ENCODE data around the gene NOPCHAP1.

- TF ChIP-seq CTCF (conservative IDR thresholded peaks at IDR 0.05; ENCODE audit: low read depth, low read length) = no peak
- no peak for TF ChIP-seq MAFK (IDR thresholded peaks at IDR 0.05; ENCODE audit: low read depth, low read length)
- TF ChIP-seq BHLHE40 (IDR thresholded peaks at IDR 0.05; ENCODE audit: low read depth, low read length) = no peak
- no peak for TF ChIP-seq POLR2A (IDR thresholded peaks at IDR 0.05; ENCODE audit: low read depth, low read length)
- TF ChIP-seq SMC3 (IDR thresholded peaks at IDR 0.05; ENCODE audit: low read depth, low read length) = no peak
- no peak for TF ChIP-seq CEBPB (IDR thresholded peaks at IDR 0.05; ENCODE audit: low read depth, low read length)
- TF ChIP-seq MXI1 (IDR thresholded peaks at IDR 0.05; ENCODE audit: borderline replicate concordance, low read depth, low read length) = no peak
- no peak for TF ChIP-seq FOS (IDR thresholded peaks at IDR 0.05; ENCODE audit: low read depth, low read length)
- TF ChIP-seq CHD1 (IDR thresholded peaks at IDR 0.05; ENCODE audit: low read depth, low read length) = no peak
Observed at GRCh38 chr12:104952816-104953215, 33.3 kb upstream of the NOPCHAP1 start.

Measured in IMR-90 (cell line).